SIG-M5 (cell line): ENCODE results near the gene CORO7.

Experiments used
- DNase-seq: peaks from one replicate; lab custom pipeline; 2025; lab: John Stamatoyannopoulos, UW

The CORO7 gene

GRCh38 chr16:4426021-4426684 lies 9.8 kb upstream of the CORO7 start:
- DNase-seq: no peak

- DNase-seq: peak; percentile 62
These were observed 9.1 kb upstream of the CORO7 start, which contains the start of gene DNAJA3 for GRCh38 chr16:4425378-4426020. Gene DNAJA3 (plus strand): TSS chr16:4425868. CDS start chr16:4425882, 14 bp downstream.

- no peak for DNase-seq
These were observed 4.2 kb upstream of the CORO7 start for GRCh38 chr16:4420505-4421105.

- DNase-seq: no peak
These were observed 3.1 kb upstream of the CORO7 start for GRCh38 chr16:4419402-4419959.

GRCh38 chr16:4415538-4416199 lies 727 bp downstream of the CORO7 start:
- DNase-seq: no peak

- no peak for DNase-seq
These were observed 2.0 kb downstream of the CORO7 start for GRCh38 chr16:4414187-4414917.

- no peak for DNase-seq
These were observed 3.5 kb downstream of the CORO7 start for GRCh38 chr16:4412854-4413253.

- DNase-seq: no peak
These were observed 4.2 kb downstream of the CORO7 start for GRCh38 chr16:4412159-4412558.

- DNase-seq: no peak
These were observed 4.7 kb downstream of the CORO7 start for GRCh38 chr16:4411684-4412083.

GRCh38 chr16:4410335-4411075 lies 5.9 kb downstream of the CORO7 start:
- DNase-seq: no peak

- no peak for DNase-seq
These were observed 7.1 kb downstream of the CORO7 start for GRCh38 chr16:4409081-4409932.

- DNase-seq: no peak
These were observed 8.1 kb downstream of the CORO7 start for GRCh38 chr16:4408323-4408690.

- DNase-seq: no peak
These were observed 8.7 kb downstream of the CORO7 start for GRCh38 chr16:4407543-4408322.

- DNase-seq: no peak
These were observed 11.3 kb downstream of the CORO7 start for GRCh38 chr16:4404967-4405696.

GRCh38 chr16:4404247-4404966 lies 12.0 kb downstream of the CORO7 start:
- DNase-seq: no peak

- no peak for DNase-seq
These were observed 13.1 kb downstream of the CORO7 start for GRCh38 chr16:4403133-4403949.
